Measurements from ENCODE around the gene LRRC75A.

DNA sequence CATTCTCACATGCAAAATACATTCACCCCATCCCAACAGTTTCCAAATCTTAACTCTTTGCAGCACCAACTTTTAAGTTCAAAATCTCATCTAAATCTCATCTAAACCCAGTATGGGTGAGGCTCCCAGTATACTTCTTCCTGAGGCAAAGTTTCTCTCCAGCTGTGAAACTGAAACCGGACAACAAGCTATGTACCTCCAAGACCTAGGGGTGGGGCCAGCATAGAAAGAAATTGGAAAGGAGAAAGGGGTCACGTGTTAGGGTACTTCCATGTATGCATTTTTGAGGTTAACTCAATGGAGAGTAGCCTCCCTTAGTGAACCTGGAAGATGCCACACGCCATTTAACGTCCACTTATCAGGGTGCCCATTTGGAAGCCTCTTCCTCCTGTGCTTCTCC is 23.9 kb upstream of the LRRC75A start:
- no peak for TF ChIP-seq EP300 (IDR thresholded peaks at IDR 0.05)
- no peak for TF ChIP-seq POLR2A (IDR thresholded peaks at IDR 0.05)
